Cerebellar cortex (tissue), 1 donor: ENCODE data around the gene GPR108.

Experiments used
- DNase-seq: peaks from one replicate; pipeline ENCODE4 v3.0.0-alpha.2; 2015; ENCODE audit warnings: low spot score

GPR108 gene

GRCh38 chr19:6707011-6707657, 30.2 kb downstream of the GPR108 start:
- no peak for DNase-seq

- DNase-seq: no peak
These were observed 30.8 kb downstream of the GPR108 start for GRCh38 chr19:6706633-6706958.

- no peak for DNase-seq
These were observed 31.3 kb downstream of the GPR108 start for GRCh38 chr19:6705931-6706632.

- no peak for DNase-seq
These were observed 36.6 kb downstream of the GPR108 start for GRCh38 chr19:6700586-6701316.

GRCh38 chr19:6699935-6700334, 37.4 kb downstream of the GPR108 start:
- no peak for DNase-seq

GRCh38 chr19:6697291-6697690, 40.1 kb downstream of the GPR108 start:
- no peak for DNase-seq

GRCh38 chr19:6696239-6696820, 41.0 kb downstream of the GPR108 start:
- DNase-seq: no peak

- DNase-seq: no peak
These were observed 43.1 kb downstream of the GPR108 start for GRCh38 chr19:6694147-6694815.

- no peak for DNase-seq
These were observed 43.7 kb downstream of the GPR108 start for GRCh38 chr19:6693681-6694080.

GRCh38 chr19:6693056-6693471, 44.3 kb downstream of the GPR108 start:
- DNase-seq: no peak

GRCh38 chr19:6692027-6692426, 45.4 kb downstream of the GPR108 start:
- DNase-seq: no peak

- DNase-seq: no peak
These were observed 46.0 kb downstream of the GPR108 start for GRCh38 chr19:6691342-6691741.

- DNase-seq: no peak
These were observed 47.1 kb downstream of the GPR108 start for GRCh38 chr19:6690160-6690885.

GRCh38 chr19:6687114-6687513, 50.3 kb downstream of the GPR108 start:
- DNase-seq: no peak

GRCh38 chr19:6686628-6686975, 50.8 kb downstream of the GPR108 start:
- DNase-seq: no peak

GRCh38 chr19:6685962-6686627, 51.3 kb downstream of the GPR108 start:
- no peak for DNase-seq

GRCh38 chr19:6685482-6685881, 51.9 kb downstream of the GPR108 start:
- no peak for DNase-seq

- no peak for DNase-seq
These were observed 53.4 kb downstream of the GPR108 start for GRCh38 chr19:6683971-6684370.

GRCh38 chr19:6682607-6683128, 54.7 kb downstream of the GPR108 start:
- DNase-seq: no peak

GRCh38 chr19:6680141-6680540, 57.2 kb downstream of the GPR108 start:
- no peak for DNase-seq
